B cell (primary cell): Measurements from ENCODE around the gene CTLA4. TPM values are rescaled to one million over a fixed set of nuclear protein-coding genes. Genes with fewer than 3 reads are reported as not detected.
"Not testable (repeated sequence)": the region's sequence is repeated elsewhere in the genome, so short reads cannot be mapped to it uniquely, and the experiment has no call there.

Source experiments
- ATAC-seq: fragments of 200-7000 bp; cut with Tn5 transposase; one replicate; pipeline ENCODE4 v1.10.0; 2021; ENCODE audit warnings: low read depth, mild to moderate bottlenecking, moderate number of reproducible peaks, moderate library complexity
- CTCF ChIA-PET: fragments of 350-600 bp; sonication (Branson Sonifier 250); formaldehyde crosslinking; loops from one replicate; lab custom pipeline; 2021; ENCODE audit warnings: antibody characterized with exemption, inconsistent platforms; lab: Charles Lee
- POLR2A ChIA-PET: fragments of 350-600 bp; sonication (Branson Sonifier 250); formaldehyde crosslinking; loops from one replicate; lab custom pipeline; 2021; ENCODE audit warnings: antibody characterized with exemption; lab: Charles Lee
- DNase-seq: peaks from one replicate; pipeline ENCODE4 v3.0.0; 2013
- H2AFZ ChIP-seq: 2 replicates; pipeline ENCODE4 v1.6.1; 2012; ENCODE audit warnings: mild to moderate bottlenecking, low read depth, low read length; ENCODE audit not compliant: insufficient read depth, poor library complexity, severe bottlenecking
- H3K27ac ChIP-seq, 2 donors: 1 replicate in 1 of 2; 2 replicates in 1 of 2; pipeline ENCODE4 v1.5.1; 2012 to 2013; ENCODE audit warnings: low read length in 2 of 2, mild to moderate bottlenecking in 2 of 2, moderate library complexity in 1 of 2
- H3K27me3 ChIP-seq, 4 experiments: fragments of 200-600 bp in 1 of 4; sonication (generic) in 1 of 4; replicated peaks in 1 of 4; 1 replicate in 2 of 4; 2 replicates in 2 of 4; pipeline versions ENCODE4 v1.6.1 to v1.7.0; 2013 to 2016; ENCODE audit warnings: low read length in 3 of 4, mild to moderate bottlenecking in 2 of 4, mixed read lengths in 1 of 4, moderate library complexity in 1 of 4; ENCODE audit not compliant: insufficient read depth in 4 of 4, control insufficient read depth in 3 of 4; ENCODE audit errors: control extremely low read depth in 1 of 4
- H3K36me3 ChIP-seq, 2 experiments: replicated peaks in 1 of 2; 1 replicate in 1 of 2; 2 replicates in 1 of 2; pipeline versions ENCODE4 v1.6.1 to v1.7.1; 2013; ENCODE audit warnings: low read length in 1 of 2; ENCODE audit not compliant: insufficient read depth in 2 of 2, control insufficient read depth in 1 of 2; ENCODE audit errors: control extremely low read depth in 1 of 2, extremely low read depth in 1 of 2
- H3K4me1 ChIP-seq, 2 donors: fragments of 200-600 bp in 1 of 2; sonication (generic) in 1 of 2; 1 replicate in 1 of 2; 2 replicates in 1 of 2; pipeline versions ENCODE4 v1.5.1 to v1.6.1; 2013 to 2017; ENCODE audit warnings: low read length in 2 of 2; ENCODE audit not compliant: control insufficient read depth in 2 of 2, insufficient read depth in 2 of 2
- H3K4me2 ChIP-seq: replicated peaks from 2 replicates; pipeline ENCODE3; 2012; ENCODE audit warnings: mild to moderate bottlenecking, low read depth, low read length; ENCODE audit not compliant: poor library complexity, severe bottlenecking
- H3K4me3 ChIP-seq, 5 experiments: fragments of 200-600 bp in 1 of 5; sonication (generic) in 1 of 5; 1 replicate in 3 of 5; 2 replicates in 2 of 5; pipeline versions ENCODE4 v1.5.1 to v1.7.0; 2011 to 2016; ENCODE audit warnings: low read length in 4 of 5, mild to moderate bottlenecking in 4 of 5, low read depth in 2 of 5, control low read depth in 1 of 5, moderate library complexity in 1 of 5; ENCODE audit not compliant: insufficient read depth in 1 of 5; ENCODE audit errors: control extremely low read depth in 1 of 5, extremely low read depth in 1 of 5
- H3K79me2 ChIP-seq: fragments of 200-600 bp; sonication (generic); one replicate; pipeline ENCODE4 v1.6.0; 2016; ENCODE audit warnings: low read length; ENCODE audit not compliant: control insufficient read depth, insufficient read depth
- H3K9ac ChIP-seq: fragments of 200-600 bp; sonication (generic); 2 replicates; pipeline ENCODE4 v1.6.1; 2017; ENCODE audit warnings: mild to moderate bottlenecking, low read length, moderate library complexity
- H3K9me3 ChIP-seq, 3 donors: one replicate each; pipeline versions ENCODE4 v1.6.1 to v1.7.1; 2013; ENCODE audit warnings: low read length in 2 of 3; ENCODE audit not compliant: control insufficient read depth in 2 of 3, insufficient read depth in 1 of 3; ENCODE audit errors: control extremely low read depth in 1 of 3
- H4K20me1 ChIP-seq: 2 replicates; pipeline ENCODE4 v1.6.0; 2012; ENCODE audit warnings: mild to moderate bottlenecking, low read length; ENCODE audit not compliant: insufficient read depth, control insufficient read depth, poor library complexity, severe bottlenecking
- H3K27ac Mint-ChIP-seq: one replicate; pipeline ENCODE4 v1.8.0; 2021; ENCODE audit warnings: mixed read lengths
- H3K27me3 Mint-ChIP-seq: one replicate; pipeline ENCODE4 v1.8.0; 2021; ENCODE audit warnings: mixed read lengths
- H3K4me1 Mint-ChIP-seq: one replicate; pipeline ENCODE4 v1.8.0; 2021; ENCODE audit warnings: mixed read lengths
- H3K4me3 Mint-ChIP-seq: one replicate; pipeline ENCODE4 v1.8.0; 2021; ENCODE audit warnings: mixed read lengths
- H3K9me3 Mint-ChIP-seq: one replicate; pipeline ENCODE4 v1.8.0; 2022; ENCODE audit warnings: mixed read lengths; ENCODE audit not compliant: insufficient read depth
- EZH2 ChIP-seq: IDR thresholded peaks from 2 replicates; pipeline ENCODE4 v1.6.1; 2012; ENCODE audit warnings: borderline replicate concordance, low read depth, mild to moderate bottlenecking, moderate library complexity, low read length; ENCODE audit not compliant: insufficient read depth, poor library complexity, severe bottlenecking
- WGBS: methylation state at CpG from one replicate; pipeline ENCODE4 v1.1.5; 2013; ENCODE audit warnings: missing lambda C conversion rate; ENCODE audit not compliant: insufficient coverage; 5-methylcytosine and 5-hydroxymethylcytosine counted together
- intact Hi-C: fragments of 100-400 bp; cut with micrococcal nuclease; formaldehyde crosslinking; loops from one replicate; pipeline ENCODE4 v1.10.0; 2022
- polyA plus RNA-seq: library from polyadenylated mRNA; depleted of rRNA; stranded (reverse); fragments of >200 nt; gene quantifications from 2 replicates; pipeline ENCODE4 v1.2.3, GENCODE V29; 2012
- total RNA-seq, 2 donors: library from RNA; stranded (reverse); fragments of 120-200 nt in 1 of 2; gene quantifications; 1 replicate in 1 of 2; 2 replicates in 1 of 2; pipeline versions ENCODE4 v1.2.3 to v1.2.4, GENCODE V29; 2013 to 2022
- TF ChIP-seq, protein P1 (sequence below): fragments of 200-600 bp; IDR thresholded peaks from one replicate; pipeline ENCODE4 v1.8.0; 2022; ENCODE audit warnings: antibody characterized with exemption, mild to moderate bottlenecking

The CTLA4 gene
- total and polyA plus RNA-seq, 2 donors (not counting 1 experiment from before 2014, with no cell fraction given) = 0.30 TPM; not detected in 1

DNA sequence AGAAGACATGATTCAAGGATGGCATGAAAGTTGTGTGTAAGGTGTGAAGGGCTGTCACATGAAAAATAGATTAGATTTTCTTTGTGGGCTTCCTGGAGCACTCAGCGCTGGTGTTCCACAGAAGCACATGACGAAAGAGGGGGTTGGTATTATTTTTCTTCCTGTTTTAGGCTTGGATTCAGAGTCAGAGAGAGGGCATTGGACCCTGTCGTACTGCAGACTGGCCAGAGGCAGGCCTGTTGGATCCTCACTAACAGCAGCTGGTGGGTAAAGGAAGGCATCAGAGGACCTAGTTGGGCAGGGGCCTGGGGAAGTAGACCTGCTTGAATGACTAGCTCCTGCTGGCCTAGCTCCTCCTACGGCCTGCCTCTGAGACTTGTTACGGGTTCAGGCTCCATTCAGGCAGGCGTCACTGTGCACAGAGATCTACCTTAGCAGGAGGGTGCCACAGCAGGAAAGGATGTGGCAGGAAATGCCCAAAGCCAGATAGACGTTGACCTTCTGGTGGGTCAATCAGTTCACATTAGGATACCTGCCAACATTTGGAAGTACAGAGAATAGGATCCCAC is 13.1 kb downstream of the CTLA4 start:
- WGBS = 91% methylated on average over 7 of the region's 7 CpGs
- TF ChIP-seq EZH2 = no peak
- TF ChIP-seq, protein P1, sequence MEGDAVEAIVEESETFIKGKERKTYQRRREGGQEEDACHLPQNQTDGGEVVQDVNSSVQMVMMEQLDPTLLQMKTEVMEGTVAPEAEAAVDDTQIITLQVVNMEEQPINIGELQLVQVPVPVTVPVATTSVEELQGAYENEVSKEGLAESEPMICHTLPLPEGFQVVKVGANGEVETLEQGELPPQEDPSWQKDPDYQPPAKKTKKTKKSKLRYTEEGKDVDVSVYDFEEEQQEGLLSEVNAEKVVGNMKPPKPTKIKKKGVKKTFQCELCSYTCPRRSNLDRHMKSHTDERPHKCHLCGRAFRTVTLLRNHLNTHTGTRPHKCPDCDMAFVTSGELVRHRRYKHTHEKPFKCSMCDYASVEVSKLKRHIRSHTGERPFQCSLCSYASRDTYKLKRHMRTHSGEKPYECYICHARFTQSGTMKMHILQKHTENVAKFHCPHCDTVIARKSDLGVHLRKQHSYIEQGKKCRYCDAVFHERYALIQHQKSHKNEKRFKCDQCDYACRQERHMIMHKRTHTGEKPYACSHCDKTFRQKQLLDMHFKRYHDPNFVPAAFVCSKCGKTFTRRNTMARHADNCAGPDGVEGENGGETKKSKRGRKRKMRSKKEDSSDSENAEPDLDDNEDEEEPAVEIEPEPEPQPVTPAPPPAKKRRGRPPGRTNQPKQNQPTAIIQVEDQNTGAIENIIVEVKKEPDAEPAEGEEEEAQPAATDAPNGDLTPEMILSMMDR = no peak
- Histone ChIP-seq H3K4me3 (no peak overlapping the region), H4K20me1 (no peaks in the 10 kb centered on the region), H3K9ac (no peak overlapping the region), H3K4me1 (no peaks in the 10 kb centered on the region), H3K36me3 (no peaks in the 10 kb centered on the region), H2AFZ (no peak overlapping the region), H3K79me2 (no peaks in the 10 kb centered on the region), H3K4me2 (no peak overlapping the region), H3K27ac (no peak overlapping the region), H3K9me3 (no peaks in the 10 kb centered on the region), H3K27me3 (peaks cover 0 to 3% (median 0%) of the 10 kb centered on the region in 4 experiments)
- Mint-ChIP-seq H3K27ac (no peak overlapping the region), H3K9me3 (no peaks in the 10 kb centered on the region), H3K27me3 (peaks cover 30% of the 10 kb centered on the region), H3K4me3 (no peak overlapping the region), H3K4me1 (no peaks in the 10 kb centered on the region)
- ChIA-PET POLR2A (no interaction called here), CTCF (no interaction called here)
- intact Hi-C loops = no loop called here
- DNase-seq (no peak), ATAC-seq (no peak)

DNA sequence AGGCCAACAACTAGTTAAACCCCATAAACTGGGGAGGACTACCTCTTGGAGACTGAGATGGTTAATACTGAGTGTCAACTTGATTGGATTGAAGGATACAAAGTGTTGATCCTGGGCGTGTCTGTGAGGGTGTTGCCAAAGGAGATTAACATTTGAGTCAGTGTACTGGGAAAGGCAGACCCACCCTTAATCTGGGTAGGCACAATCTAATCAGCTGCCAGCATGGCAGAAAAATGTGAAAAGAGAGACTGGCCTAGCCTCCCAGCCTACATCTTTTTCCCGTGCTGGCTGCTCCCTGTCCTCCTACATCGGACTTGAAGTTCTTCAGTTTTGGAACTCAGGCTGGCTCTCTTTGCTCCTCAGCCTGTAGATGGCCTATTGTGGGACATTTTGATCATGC is 13.6 kb downstream of the CTLA4 start:
- H3K4me3 ChIP-seq, H3K9me3 Mint-ChIP-seq, H3K9ac ChIP-seq, DNase-seq, POLR2A ChIA-PET, H4K20me1 ChIP-seq, CTCF ChIA-PET, H3K9me3 ChIP-seq, H3K27ac ChIP-seq, H2AFZ ChIP-seq, H3K4me1 ChIP-seq, ATAC-seq, H3K79me2 ChIP-seq, H3K27ac Mint-ChIP-seq, H3K36me3 ChIP-seq, intact Hi-C loops, H3K4me3 Mint-ChIP-seq, H3K27me3 ChIP-seq, H3K4me1 Mint-ChIP-seq, H3K4me2 ChIP-seq: not testable (repeated sequence)
- WGBS = 100% methylated on average over 1 of the region's 3 CpGs
- peaks cover 24% of the 10 kb centered on the region for H3K27me3 Mint-ChIP-seq
